Gastroesophageal sphincter (tissue), 3 donors: ENCODE measurements around the gene DEFB113.

Source experiments
- CTCF ChIP-seq, 4 experiments: fragments of 200-600 bp in 2 of 4; fragments of 450-650 bp in 2 of 4; sonication (generic) in 1 of 4; IDR thresholded peaks; one replicate each; pipeline ENCODE4 v1.5.1; 2017 to 2019; ENCODE audit warnings: antibody characterized with exemption in 4 of 4, mild to moderate bottlenecking in 2 of 4, moderate library complexity in 2 of 4
- POLR2A ChIP-seq, 2 donors: fragments of 450-650 bp; IDR thresholded peaks; one replicate each; pipeline ENCODE4 v1.6.1; 2017; ENCODE audit warnings: antibody characterized with exemption in 2 of 2, mild to moderate bottlenecking in 2 of 2, moderate library complexity in 1 of 2
- POLR2AphosphoS5 ChIP-seq: sonication (generic); formaldehyde crosslinking; IDR thresholded peaks from one replicate; pipeline ENCODE4 v1.6.1; 2017; ENCODE audit warnings: antibody characterized with exemption

GRCh38 chr6:49979584-49979983 lies 10.2 kb upstream of the DEFB113 start:
- no peak for TF ChIP-seq POLR2A (IDR thresholded peaks at IDR 0.05)
- TF ChIP-seq CTCF (IDR thresholded peaks at IDR 0.05) = no peak
- TF ChIP-seq POLR2AphosphoS5 = no peak
